ENCODE data around the gene XK.
A peak's percentile ranks its signal among the peaks of the same experiment; 100 is the strongest.

Gene XK

GRCh38 chrX:37677243-37677642, 8.3 kb upstream of the XK start:
- intact Hi-C loops (cut with DNase I) = no loop called here
- no peak for DNase-seq

GRCh38 chrX:37677765-37678164, 7.8 kb upstream of the XK start:
- intact Hi-C loops (cut with DNase I) = no loop called here
- DNase-seq = no peak

GRCh38 chrX:37678574-37678973, 7.0 kb upstream of the XK start:
- intact Hi-C loops (cut with DNase I) = no loop called here
- DNase-seq = no peak

GRCh38 chrX:37679230-37679629, 6.4 kb upstream of the XK start:
- no peak for DNase-seq
- intact Hi-C loops (cut with DNase I) = no loop called here

- DNase-seq = no peak
- intact Hi-C loops (cut with DNase I) = no loop called here
Measured at GRCh38 chrX:37679888-37680287, 5.7 kb upstream of the XK start.

GRCh38 chrX:37684426-37684825, 1.2 kb upstream of the XK start:
- intact Hi-C loops (cut with DNase I) = no loop called here
- no peak for DNase-seq

GRCh38 chrX:37684973-37685372, 618 bp upstream of the XK start:
- no peak for DNase-seq
- intact Hi-C loops (cut with DNase I) = no loop called here

GRCh38 chrX:37686369-37686995, 891 bp downstream of the XK start:
- intact Hi-C loops (cut with DNase I) = no loop called here
- no peak for DNase-seq

GRCh38 chrX:37686996-37687395, 1.4 kb downstream of the XK start:
- intact Hi-C loops (cut with DNase I) = no loop called here
- no peak for DNase-seq

GRCh38 chrX:37690119-37690518, 4.5 kb downstream of the XK start:
- DNase-seq = no peak
- intact Hi-C loops (cut with DNase I) = no loop called here

GRCh38 chrX:37692918-37693317, 7.3 kb downstream of the XK start:
- no peak for DNase-seq
- intact Hi-C loops (cut with DNase I) = no loop called here

GRCh38 chrX:37697169-37697760, 11.7 kb downstream of the XK start:
- DNase-seq = no peak
- intact Hi-C loops (cut with DNase I) = no loop called here

GRCh38 chrX:37701588-37701987, 16.0 kb downstream of the XK start:
- intact Hi-C loops (cut with DNase I) = no loop called here
- DNase-seq = no peak

GRCh38 chrX:37711991-37712390, 26.4 kb downstream of the XK start:
- intact Hi-C loops (cut with DNase I) = no loop called here
- no peak for DNase-seq

- no peak for DNase-seq
- intact Hi-C loops (cut with DNase I) = no loop called here
Measured at GRCh38 chrX:37712458-37712857, 26.9 kb downstream of the XK start.

GRCh38 chrX:37714479-37714878, 28.9 kb downstream of the XK start:
- no peak for DNase-seq
- intact Hi-C loops (cut with DNase I) = no loop called here

GRCh38 chrX:37716602-37717001, 31.0 kb downstream of the XK start:
- intact Hi-C loops (cut with DNase I) = no loop called here
- no peak for DNase-seq

- intact Hi-C loops (cut with DNase I) = no loop called here
Measured at GRCh38 chrX:37717708-37718107, 32.1 kb downstream of the XK start.

GRCh38 chrX:37722595-37722994, 37.0 kb downstream of the XK start:
- intact Hi-C loops (cut with DNase I) = no loop called here

More at GRCh38 chrX:37717708-37718107, 32.1 kb downstream of the XK start:
- no peak for DNase-seq

GRCh38 chrX:37726346-37726745, 40.8 kb downstream of the XK start:
- intact Hi-C loops (cut with DNase I) = no loop called here
- no peak for DNase-seq

More at GRCh38 chrX:37722595-37722994, 37.0 kb downstream of the XK start:
- DNase-seq = no peak

- DNase-seq = peak; percentile 48 to 87 (median 78)
- intact Hi-C loops (cut with DNase I) = loop anchor here (5.0 to 10.0 kb wide), 2 partner anchors 77 to 429 kb away; no protein-coding TSS in a partner anchor
Measured at GRCh38 chrX:37745354-37745753, 59.8 kb downstream of the XK start.

Data from head of caudate nucleus (tissue), 42 donors.